PFSK-1 (cell line): ENCODE measurements around the gene ZNF740.

Source experiments
- FOXP2 ChIP-seq: optimal IDR thresholded peaks from 2 replicates; pipeline ENCODE3; 2011; ENCODE audit warnings: borderline replicate concordance, control low read depth, inconsistent platforms; ENCODE audit not compliant: insufficient read depth; ENCODE audit errors: extremely low read length, extremely low read depth
- POLR2AphosphoS5 ChIP-seq: IDR thresholded peaks from 2 replicates; pipeline ENCODE4 v1.6.1; 2012; ENCODE audit warnings: low read depth, mild to moderate bottlenecking, control low read depth, low read length, moderate library complexity
- SIN3A ChIP-seq: IDR thresholded peaks from 2 replicates; pipeline ENCODE4 v1.6.1; 2012; ENCODE audit warnings: mild to moderate bottlenecking, low read length, moderate library complexity, borderline replicate concordance; ENCODE audit not compliant: insufficient read depth
- TAF1 ChIP-seq: IDR thresholded peaks from 2 replicates; pipeline ENCODE4 v1.6.1; 2012; ENCODE audit warnings: low read length, control low read depth, borderline replicate concordance; ENCODE audit not compliant: insufficient read depth
- TF ChIP-seq, protein P1 (sequence below), 2 experiments: IDR thresholded peaks; 2 replicates each; pipeline versions ENCODE4 v1.6.1 to v1.8.0; 2011 to 2012; ENCODE audit warnings: low read depth in 2 of 2, low read length in 2 of 2, control low read depth in 1 of 2, inconsistent platforms in 1 of 2, mild to moderate bottlenecking in 1 of 2, moderate library complexity in 1 of 2; ENCODE audit not compliant: insufficient read depth in 1 of 2

DNA sequence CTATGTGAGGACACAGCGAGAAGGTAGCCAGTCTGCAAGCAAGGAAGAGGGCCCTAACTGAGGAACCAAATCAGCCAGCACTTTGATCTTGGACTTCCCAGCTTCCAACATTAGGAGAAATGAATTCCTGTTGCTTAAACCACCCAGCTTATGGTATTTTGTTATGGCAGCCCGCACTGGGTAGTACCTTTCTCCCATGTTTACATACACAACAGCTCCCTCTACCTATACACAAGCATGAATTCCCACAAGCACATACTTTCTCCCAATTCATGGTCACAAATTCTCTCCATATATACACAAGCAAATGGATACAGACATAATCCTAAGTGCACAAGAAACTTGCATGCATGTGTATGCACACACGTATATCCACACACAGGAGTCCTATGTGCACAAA lies 19.2 kb downstream of the ZNF740 start:
- TF ChIP-seq SIN3A, result no peak
- no peak for TF ChIP-seq POLR2AphosphoS5
- no peak for TF ChIP-seq TAF1
- no peak for TF ChIP-seq FOXP2
- TF ChIP-seq, protein P1, sequence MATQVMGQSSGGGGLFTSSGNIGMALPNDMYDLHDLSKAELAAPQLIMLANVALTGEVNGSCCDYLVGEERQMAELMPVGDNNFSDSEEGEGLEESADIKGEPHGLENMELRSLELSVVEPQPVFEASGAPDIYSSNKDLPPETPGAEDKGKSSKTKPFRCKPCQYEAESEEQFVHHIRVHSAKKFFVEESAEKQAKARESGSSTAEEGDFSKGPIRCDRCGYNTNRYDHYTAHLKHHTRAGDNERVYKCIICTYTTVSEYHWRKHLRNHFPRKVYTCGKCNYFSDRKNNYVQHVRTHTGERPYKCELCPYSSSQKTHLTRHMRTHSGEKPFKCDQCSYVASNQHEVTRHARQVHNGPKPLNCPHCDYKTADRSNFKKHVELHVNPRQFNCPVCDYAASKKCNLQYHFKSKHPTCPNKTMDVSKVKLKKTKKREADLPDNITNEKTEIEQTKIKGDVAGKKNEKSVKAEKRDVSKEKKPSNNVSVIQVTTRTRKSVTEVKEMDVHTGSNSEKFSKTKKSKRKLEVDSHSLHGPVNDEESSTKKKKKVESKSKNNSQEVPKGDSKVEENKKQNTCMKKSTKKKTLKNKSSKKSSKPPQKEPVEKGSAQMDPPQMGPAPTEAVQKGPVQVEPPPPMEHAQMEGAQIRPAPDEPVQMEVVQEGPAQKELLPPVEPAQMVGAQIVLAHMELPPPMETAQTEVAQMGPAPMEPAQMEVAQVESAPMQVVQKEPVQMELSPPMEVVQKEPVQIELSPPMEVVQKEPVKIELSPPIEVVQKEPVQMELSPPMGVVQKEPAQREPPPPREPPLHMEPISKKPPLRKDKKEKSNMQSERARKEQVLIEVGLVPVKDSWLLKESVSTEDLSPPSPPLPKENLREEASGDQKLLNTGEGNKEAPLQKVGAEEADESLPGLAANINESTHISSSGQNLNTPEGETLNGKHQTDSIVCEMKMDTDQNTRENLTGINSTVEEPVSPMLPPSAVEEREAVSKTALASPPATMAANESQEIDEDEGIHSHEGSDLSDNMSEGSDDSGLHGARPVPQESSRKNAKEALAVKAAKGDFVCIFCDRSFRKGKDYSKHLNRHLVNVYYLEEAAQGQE (IDR thresholded peaks at IDR 0.05; ENCODE audit: insufficient read depth in 1 of 2, low read depth in 2 of 2, low read length in 2 of 2), result no peak
